Panc1 (cell line): Measurements from ENCODE around the gene ATXN7L1. TPM values are rescaled to one million over a fixed set of nuclear protein-coding genes. Genes with fewer than 3 reads are reported as not detected.

Source experiments
- ATAC-seq: fragments of 200-7000 bp; cut with Tn5 transposase; 2 replicates; pipeline ENCODE4 v1.9.1; 2020; ENCODE audit warnings: mild to moderate bottlenecking, moderate library complexity
- BruUV-seq: library from RNA; stranded (reverse); fragments of 400-500 nt; replicated peaks from 2 replicates; lab custom pipeline; 2021; lab: Mats Ljungman, UMichigan
- CTCF ChIA-PET: fragments of 300-600 bp; sonication (Branson Sonifier 250); formaldehyde crosslinking; loops from one replicate; lab custom pipeline; 2022; ENCODE audit warnings: antibody characterized with exemption; lab: Charles Lee
- POLR2A ChIA-PET: fragments of 300-600 bp; sonication (Branson Sonifier 250); formaldehyde crosslinking; loops from one replicate; lab custom pipeline; 2022; ENCODE audit warnings: antibody characterized with exemption; lab: Charles Lee
- DNase-seq: peaks from one replicate; pipeline ENCODE4 v3.0.0-alpha.2; 2010; ENCODE audit warnings: low read depth, low spot score
- H3K27ac ChIP-seq: 2 replicates; pipeline ENCODE4 v1.5.1; 2011; ENCODE audit warnings: mild to moderate bottlenecking, low read length, inconsistent platforms
- H3K27me3 ChIP-seq: fragments of 200-500 bp; sonication (Bioruptor generic); 2 replicates; pipeline ENCODE4 v1.6.0; 2014; ENCODE audit warnings: low read length, inconsistent platforms; ENCODE audit not compliant: control insufficient read depth, insufficient read depth
- H3K36me3 ChIP-seq: fragments of 200-500 bp; sonication (Bioruptor generic); 2 replicates; pipeline ENCODE4 v1.5.1; 2014; ENCODE audit warnings: inconsistent platforms, mild to moderate bottlenecking, low read length, moderate library complexity; ENCODE audit not compliant: control insufficient read depth, insufficient read depth
- H3K4me1 ChIP-seq: 2 replicates; pipeline ENCODE4 v1.5.1; 2011; ENCODE audit warnings: inconsistent platforms, mild to moderate bottlenecking, low read length, moderate library complexity; ENCODE audit not compliant: control insufficient read depth, insufficient read depth
- H3K4me3 ChIP-seq, 2 experiments: 2 replicates each; pipeline ENCODE4 v1.5.1; 2011 to 2012; ENCODE audit warnings: low read depth in 2 of 2, low read length in 2 of 2, mild to moderate bottlenecking in 2 of 2, inconsistent platforms in 1 of 2, moderate library complexity in 1 of 2
- H3K9me3 ChIP-seq: fragments of 200-500 bp; sonication (Bioruptor generic); 2 replicates; pipeline ENCODE4 v1.5.1; 2014; ENCODE audit warnings: low read depth, mild to moderate bottlenecking, inconsistent platforms, low read length, moderate library complexity; ENCODE audit not compliant: control insufficient read depth, insufficient read depth
- CTCF ChIP-seq: fragments of 450-650 bp; IDR thresholded peaks from 2 replicates; pipeline ENCODE4 v1.5.1; 2017; ENCODE audit warnings: mild to moderate bottlenecking
- POLR2AphosphoS5 ChIP-seq: IDR thresholded peaks from 2 replicates; pipeline ENCODE4 v1.6.1; 2012; ENCODE audit warnings: mild to moderate bottlenecking, low read depth, low read length, moderate library complexity
- REST ChIP-seq, 2 experiments: IDR thresholded peaks; 2 replicates each; pipeline ENCODE4 v1.6.1; 2011 to 2012; ENCODE audit warnings: low read depth in 2 of 2, control low read depth in 1 of 2, low read length in 1 of 2, mild to moderate bottlenecking in 1 of 2, moderate library complexity in 1 of 2; ENCODE audit not compliant: insufficient read depth in 1 of 2
- SIN3A ChIP-seq: IDR thresholded peaks from 2 replicates; pipeline ENCODE4 v1.6.1; 2012; ENCODE audit warnings: low read depth, mild to moderate bottlenecking, low read length, moderate library complexity, borderline replicate concordance; ENCODE audit not compliant: insufficient read depth
- TCF7L2 ChIP-seq: IDR thresholded peaks from 2 replicates; pipeline ENCODE4 v1.6.1; 2011; ENCODE audit warnings: mild to moderate bottlenecking, low read depth, low read length, inconsistent platforms
- in situ Hi-C: cut with HindIII; loops from 2 replicates; pipeline ENCODE4 v1.10.0; 2016; ENCODE audit warnings: low sequenced_read_pairs, low pct_unique_long_range_greater_than_20kb
- intact Hi-C: fragments of 100-400 bp; cut with micrococcal nuclease; formaldehyde crosslinking; loops from one replicate; pipeline ENCODE4 v1.10.0; 2022; ENCODE audit not compliant: unreplicated experiment
- total RNA-seq: library from RNA; stranded (reverse); gene quantifications from one replicate; pipeline ENCODE4 v1.2.1, GENCODE V29; 2021; ENCODE audit not compliant: unreplicated experiment

The ATXN7L1 gene
- total RNA-seq, 1 experiment from 2014 or later = 10.8 TPM

DNA sequence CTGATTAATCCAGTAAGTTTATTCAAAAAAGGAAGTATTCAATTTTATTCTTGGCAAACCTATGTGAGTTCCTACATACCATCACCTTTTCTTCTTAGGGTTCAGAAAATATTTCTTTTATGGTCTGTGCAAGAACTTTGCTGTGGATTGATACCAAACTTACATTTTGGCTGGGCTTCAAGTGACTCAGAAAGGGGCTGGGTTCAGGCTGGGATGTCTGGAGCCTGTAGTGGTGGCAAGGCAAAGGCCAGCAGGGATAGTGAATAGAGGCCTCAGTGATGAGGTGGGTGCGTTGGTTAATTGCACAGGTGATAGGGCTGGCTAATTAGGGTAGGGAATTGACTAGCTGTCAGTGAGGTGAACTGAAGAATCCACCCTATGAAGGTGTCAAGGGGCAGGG is 40.2 kb upstream of the ATXN7L1 start:
- no peak overlapping the region for H3K27ac ChIP-seq
- BruUV-seq = no TSS peak
- ChIA-PET CTCF (no interaction called here), POLR2A (interaction anchor here (0.6 kb wide), 1 partner anchor 385 kb away, joined by 6 read pairs; no protein-coding TSS in a partner anchor)
- DNase-seq (no peak), ATAC-seq (no peak)
- no peaks in the 10 kb centered on the region for H3K4me1 ChIP-seq
- H3K4me3 ChIP-seq = no peak overlapping the region
- in situ Hi-C loops = no loop called here
- intact Hi-C loops = no loop called here
- TF ChIP-seq CTCF (no peak), SIN3A (no peak), TCF7L2 (no peak)
- H3K9me3 ChIP-seq = no peaks in the 10 kb centered on the region
- H3K27me3 ChIP-seq = no peaks in the 10 kb centered on the region
- H3K36me3 ChIP-seq = no peaks in the 10 kb centered on the region

DNA sequence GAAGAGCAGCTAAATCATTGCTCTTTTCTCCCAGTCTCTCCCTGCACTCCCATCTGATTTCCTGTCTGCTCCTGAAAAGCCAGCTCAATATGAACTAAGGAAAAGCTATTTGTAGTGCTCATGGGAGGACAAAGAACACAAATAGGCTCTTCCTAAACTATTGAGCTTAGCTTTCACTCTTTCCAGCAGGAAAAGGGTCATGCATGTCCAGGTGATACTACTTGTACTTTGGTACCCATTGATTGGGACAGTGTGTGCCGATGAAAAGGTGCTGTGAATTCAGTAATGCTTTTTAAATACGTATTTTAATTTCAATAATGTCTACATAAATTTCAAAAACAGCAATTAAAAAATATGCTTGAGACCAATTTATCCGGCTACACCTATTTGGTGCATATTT is 37.5 kb upstream of the ATXN7L1 start:
- no TSS peak for BruUV-seq
- H3K4me1 ChIP-seq = no peaks in the 10 kb centered on the region
- TF ChIP-seq TCF7L2 (no peak), CTCF (no peak), REST (IDR thresholded peaks at IDR 0.05; ENCODE audit: insufficient read depth in 1 of 2, low read depth in 2 of 2, low read length in 1 of 2) (no peak), SIN3A (no peak), POLR2AphosphoS5 (no peak)
- H3K36me3 ChIP-seq = no peaks in the 10 kb centered on the region
- in situ Hi-C loops = no loop called here
- no peak overlapping the region for H3K4me3 ChIP-seq
- ATAC-seq (no peak), DNase-seq (no peak)
- H3K9me3 ChIP-seq = no peaks in the 10 kb centered on the region
- H3K27ac ChIP-seq = no peak overlapping the region
- intact Hi-C loops = no loop called here
- H3K27me3 ChIP-seq = no peaks in the 10 kb centered on the region
- CTCF ChIA-PET = interaction anchor here (0.5 kb wide), 1 partner anchor 995 kb away, joined by 3 read pairs; no protein-coding TSS in a partner anchor
- POLR2A ChIA-PET = no interaction called here
